Peyer's patch (tissue), 4 donors: Measurements from ENCODE around the gene KLHL36.

Source experiments
- POLR2A ChIP-seq, 2 donors: fragments of 450-650 bp; IDR thresholded peaks; one replicate each; pipeline ENCODE4 v1.5.1; 2017; ENCODE audit warnings: antibody characterized with exemption in 2 of 2, mild to moderate bottlenecking in 2 of 2, moderate library complexity in 2 of 2
- TF ChIP-seq, protein P1 (sequence below), 6 experiments: fragments of 450-650 bp in 4 of 6; fragments of 200-600 bp in 2 of 6; sonication (generic) in 1 of 6; IDR thresholded peaks; one replicate each; pipeline ENCODE4 v1.5.1; 2017 to 2019; ENCODE audit warnings: antibody characterized with exemption in 6 of 6, mild to moderate bottlenecking in 3 of 6, moderate library complexity in 1 of 6

GRCh38 chr16:84607061-84607460, 41.2 kb upstream of the KLHL36 start:
- TF ChIP-seq, protein P1, sequence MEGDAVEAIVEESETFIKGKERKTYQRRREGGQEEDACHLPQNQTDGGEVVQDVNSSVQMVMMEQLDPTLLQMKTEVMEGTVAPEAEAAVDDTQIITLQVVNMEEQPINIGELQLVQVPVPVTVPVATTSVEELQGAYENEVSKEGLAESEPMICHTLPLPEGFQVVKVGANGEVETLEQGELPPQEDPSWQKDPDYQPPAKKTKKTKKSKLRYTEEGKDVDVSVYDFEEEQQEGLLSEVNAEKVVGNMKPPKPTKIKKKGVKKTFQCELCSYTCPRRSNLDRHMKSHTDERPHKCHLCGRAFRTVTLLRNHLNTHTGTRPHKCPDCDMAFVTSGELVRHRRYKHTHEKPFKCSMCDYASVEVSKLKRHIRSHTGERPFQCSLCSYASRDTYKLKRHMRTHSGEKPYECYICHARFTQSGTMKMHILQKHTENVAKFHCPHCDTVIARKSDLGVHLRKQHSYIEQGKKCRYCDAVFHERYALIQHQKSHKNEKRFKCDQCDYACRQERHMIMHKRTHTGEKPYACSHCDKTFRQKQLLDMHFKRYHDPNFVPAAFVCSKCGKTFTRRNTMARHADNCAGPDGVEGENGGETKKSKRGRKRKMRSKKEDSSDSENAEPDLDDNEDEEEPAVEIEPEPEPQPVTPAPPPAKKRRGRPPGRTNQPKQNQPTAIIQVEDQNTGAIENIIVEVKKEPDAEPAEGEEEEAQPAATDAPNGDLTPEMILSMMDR (IDR thresholded peaks at IDR 0.05) = no peak
- TF ChIP-seq POLR2A (IDR thresholded peaks at IDR 0.05) = no peak
